NCI-H526 (cell line): ENCODE measurements around the gene LRRC4.

Experiments
- DNase-seq, 2 experiments: peaks; one replicate each; lab custom pipeline; 2025; lab: John Stamatoyannopoulos, UW

LRRC4 gene

GRCh38 chr7:128006550-128007302 is 24.5 kb downstream of the LRRC4 start:
- DNase-seq: no peak

- DNase-seq: no peak
These were observed 25.5 kb downstream of the LRRC4 start for GRCh38 chr7:128005759-128006159.

GRCh38 chr7:128005117-128005516 is 26.1 kb downstream of the LRRC4 start:
- peak in 1 of 2 experiments; percentile 74 for DNase-seq

GRCh38 chr7:128004623-128005022 is 26.6 kb downstream of the LRRC4 start:
- peak; percentile 30 to 50 for DNase-seq

- no peak for DNase-seq
These were observed 27.4 kb downstream of the LRRC4 start for GRCh38 chr7:128003787-128004186.

GRCh38 chr7:128003167-128003566 is 28.1 kb downstream of the LRRC4 start:
- DNase-seq: no peak

- DNase-seq: no peak
These were observed 30.4 kb downstream of the LRRC4 start for GRCh38 chr7:128000854-128001265.

GRCh38 chr7:128000048-128000447 is 31.2 kb downstream of the LRRC4 start:
- DNase-seq: no peak

GRCh38 chr7:127998671-127999070 is 32.6 kb downstream of the LRRC4 start:
- no peak for DNase-seq

- DNase-seq: no peak
These were observed 33.9 kb downstream of the LRRC4 start for GRCh38 chr7:127997226-127997922.

GRCh38 chr7:127996253-127997071 is 34.8 kb downstream of the LRRC4 start:
- DNase-seq: no peak

- no peak for DNase-seq
These were observed 35.4 kb downstream of the LRRC4 start for GRCh38 chr7:127995881-127996215.

GRCh38 chr7:127995156-127995880 is 35.9 kb downstream of the LRRC4 start:
- DNase-seq: no peak

GRCh38 chr7:127993987-127994386 is 37.2 kb downstream of the LRRC4 start:
- no peak for DNase-seq

GRCh38 chr7:127993317-127993716 is 37.9 kb downstream of the LRRC4 start:
- no peak for DNase-seq

- no peak for DNase-seq
These were observed 42.5 kb downstream of the LRRC4 start for GRCh38 chr7:127988751-127989150.

GRCh38 chr7:127986581-127987521 is 44.4 kb downstream of the LRRC4 start:
- no peak for DNase-seq

- no peak for DNase-seq
These were observed 47.4 kb downstream of the LRRC4 start for GRCh38 chr7:127983804-127984332.

- no peak for DNase-seq
These were observed 49.3 kb downstream of the LRRC4 start for GRCh38 chr7:127981965-127982364.

- DNase-seq: no peak
These were observed 50.3 kb downstream of the LRRC4 start for GRCh38 chr7:127980901-127981300.

- no peak for DNase-seq
These were observed 51.5 kb downstream of the LRRC4 start for GRCh38 chr7:127979728-127980126.
